Memory B cell (primary cell): ENCODE data around the gene SASH1.

ENCODE experiments used
- ATAC-seq: fragments of 150-1000 bp; cut with Tn5 transposase; 2 replicates; pipeline ENCODE4 v1.10.0; 2021; ENCODE audit warnings: low read depth, mild to moderate bottlenecking, moderate library complexity
- DNase-seq, 2 donors: peaks; one replicate each; pipeline ENCODE4 v3.0.0; 2022; ENCODE audit warnings: low spot score in 2 of 2
- H3K27ac Mint-ChIP-seq: one replicate; pipeline ENCODE4 v1.8.0; 2022; ENCODE audit warnings: mild to moderate bottlenecking, moderate library complexity, mixed read lengths
- H3K27me3 Mint-ChIP-seq: one replicate; pipeline ENCODE4 v1.8.0; 2022; ENCODE audit warnings: mixed read lengths
- H3K36me3 Mint-ChIP-seq: one replicate; pipeline ENCODE4 v1.8.0; 2022; ENCODE audit warnings: mild to moderate bottlenecking, mixed read lengths
- H3K4me1 Mint-ChIP-seq: one replicate; pipeline ENCODE4 v1.8.0; 2022; ENCODE audit warnings: mixed read lengths
- H3K4me3 Mint-ChIP-seq: one replicate; pipeline ENCODE4 v1.8.0; 2022; ENCODE audit warnings: mild to moderate bottlenecking, moderate library complexity, mixed read lengths
- H3K9me3 Mint-ChIP-seq: one replicate; pipeline ENCODE4 v1.8.0; 2022; ENCODE audit warnings: mixed read lengths

SASH1 gene

GRCh38 chr6:148465011-148465335 is 122.3 kb downstream of the SASH1 start:
- Mint-ChIP-seq H3K27me3 (peaks cover 6% of the 10 kb centered on the region), H3K27ac (no peak overlapping the region), H3K4me3 (no peak overlapping the region), H3K9me3 (no peaks in the 10 kb centered on the region), H3K4me1 (peaks cover 8% of the 10 kb centered on the region), H3K36me3 (no peaks in the 10 kb centered on the region)
- no peak for DNase-seq
- no peak for ATAC-seq

GRCh38 chr6:148465670-148466069 is 123.0 kb downstream of the SASH1 start:
- Mint-ChIP-seq H3K27me3 (peaks cover 6% of the 10 kb centered on the region), H3K36me3 (no peaks in the 10 kb centered on the region), H3K27ac (no peak overlapping the region), H3K4me1 (peaks cover 8% of the 10 kb centered on the region), H3K9me3 (no peaks in the 10 kb centered on the region), H3K4me3 (no peak overlapping the region)
- DNase-seq (no peak), ATAC-seq (no peak)

- DNase-seq (no peak), ATAC-seq (no peak)
- no peaks in the 10 kb centered on the region for H3K9me3 Mint-ChIP-seq
- H3K27ac Mint-ChIP-seq = no peak overlapping the region
- H3K4me1 Mint-ChIP-seq = peaks cover 8% of the 10 kb centered on the region
- no peak overlapping the region for H3K4me3 Mint-ChIP-seq
- peaks cover 6% of the 10 kb centered on the region for H3K27me3 Mint-ChIP-seq
- H3K36me3 Mint-ChIP-seq = no peaks in the 10 kb centered on the region
Observed at GRCh38 chr6:148466158-148466557, 123.5 kb downstream of the SASH1 start.

GRCh38 chr6:148467926-148468325 is 125.3 kb downstream of the SASH1 start:
- DNase-seq (no peak), ATAC-seq (no peak)
- H3K4me3 Mint-ChIP-seq = no peak overlapping the region
- no peaks in the 10 kb centered on the region for H3K9me3 Mint-ChIP-seq
- H3K36me3 Mint-ChIP-seq = no peaks in the 10 kb centered on the region
- no peak overlapping the region for H3K27ac Mint-ChIP-seq
- H3K4me1 Mint-ChIP-seq = peaks cover 8% of the 10 kb centered on the region
- peaks cover 6% of the 10 kb centered on the region for H3K27me3 Mint-ChIP-seq

GRCh38 chr6:148470156-148470555 is 127.5 kb downstream of the SASH1 start:
- H3K27ac Mint-ChIP-seq = no peak overlapping the region
- DNase-seq (no peak), ATAC-seq (no peak)
- peaks cover 10% of the 10 kb centered on the region for H3K27me3 Mint-ChIP-seq
- no peaks in the 10 kb centered on the region for H3K36me3 Mint-ChIP-seq
- H3K4me1 Mint-ChIP-seq = peaks cover 3% of the 10 kb centered on the region
- no peak overlapping the region for H3K4me3 Mint-ChIP-seq
- no peaks in the 10 kb centered on the region for H3K9me3 Mint-ChIP-seq

GRCh38 chr6:148470606-148471465 is 128.2 kb downstream of the SASH1 start:
- DNase-seq (no peak), ATAC-seq (no peak)
- Mint-ChIP-seq H3K36me3 (no peaks in the 10 kb centered on the region), H3K4me1 (peaks cover under 1% of the 10 kb centered on the region), H3K27ac (no peak overlapping the region), H3K27me3 (peaks cover 10% of the 10 kb centered on the region), H3K9me3 (no peaks in the 10 kb centered on the region), H3K4me3 (no peak overlapping the region)

GRCh38 chr6:148471624-148472159 is 129.1 kb downstream of the SASH1 start:
- no peaks in the 10 kb centered on the region for H3K9me3 Mint-ChIP-seq
- H3K27me3 Mint-ChIP-seq = peaks cover 8% of the 10 kb centered on the region
- H3K27ac Mint-ChIP-seq = no peak overlapping the region
- H3K36me3 Mint-ChIP-seq = no peaks in the 10 kb centered on the region
- ATAC-seq = no peak
- DNase-seq = no peak
- H3K4me1 Mint-ChIP-seq = no peaks in the 10 kb centered on the region
- no peak overlapping the region for H3K4me3 Mint-ChIP-seq

GRCh38 chr6:148472171-148473105 is 129.8 kb downstream of the SASH1 start:
- no peak overlapping the region for H3K4me3 Mint-ChIP-seq
- no peaks in the 10 kb centered on the region for H3K4me1 Mint-ChIP-seq
- peaks cover 8% of the 10 kb centered on the region for H3K27me3 Mint-ChIP-seq
- no peak overlapping the region for H3K27ac Mint-ChIP-seq
- DNase-seq = no peak
- no peaks in the 10 kb centered on the region for H3K9me3 Mint-ChIP-seq
- no peak for ATAC-seq
- no peaks in the 10 kb centered on the region for H3K36me3 Mint-ChIP-seq

- Mint-ChIP-seq H3K36me3 (no peaks in the 10 kb centered on the region), H3K27me3 (no peaks in the 10 kb centered on the region), H3K4me1 (no peaks in the 10 kb centered on the region), H3K27ac (no peak overlapping the region), H3K9me3 (no peaks in the 10 kb centered on the region), H3K4me3 (no peak overlapping the region)
- ATAC-seq (no peak), DNase-seq (no peak)
Observed at GRCh38 chr6:148479497-148479896, 136.9 kb downstream of the SASH1 start.

- peaks cover 1% of the 10 kb centered on the region for H3K27me3 Mint-ChIP-seq
- DNase-seq = no peak
- no peak for ATAC-seq
- H3K4me1 Mint-ChIP-seq = no peaks in the 10 kb centered on the region
- H3K9me3 Mint-ChIP-seq = peaks cover 4% of the 10 kb centered on the region
- H3K27ac Mint-ChIP-seq = no peak overlapping the region
- no peak overlapping the region for H3K4me3 Mint-ChIP-seq
- H3K36me3 Mint-ChIP-seq = no peaks in the 10 kb centered on the region
Observed at GRCh38 chr6:148487461-148487860, 144.8 kb downstream of the SASH1 start.

GRCh38 chr6:148491638-148492251 is 149.1 kb downstream of the SASH1 start:
- no peak overlapping the region for H3K27ac Mint-ChIP-seq
- H3K27me3 Mint-ChIP-seq = peaks cover 1% of the 10 kb centered on the region
- H3K9me3 Mint-ChIP-seq = peaks cover 4% of the 10 kb centered on the region
- ATAC-seq = no peak
- DNase-seq = no peak
- H3K36me3 Mint-ChIP-seq = no peaks in the 10 kb centered on the region
- H3K4me3 Mint-ChIP-seq = no peak overlapping the region
- no peaks in the 10 kb centered on the region for H3K4me1 Mint-ChIP-seq

GRCh38 chr6:148492654-148493290 is 150.1 kb downstream of the SASH1 start:
- no peak overlapping the region for H3K27ac Mint-ChIP-seq
- H3K4me3 Mint-ChIP-seq = no peak overlapping the region
- peaks cover 4% of the 10 kb centered on the region for H3K9me3 Mint-ChIP-seq
- peaks cover 1% of the 10 kb centered on the region for H3K27me3 Mint-ChIP-seq
- DNase-seq (no peak), ATAC-seq (no peak)
- H3K36me3 Mint-ChIP-seq = no peaks in the 10 kb centered on the region
- no peaks in the 10 kb centered on the region for H3K4me1 Mint-ChIP-seq

- no peak overlapping the region for H3K4me3 Mint-ChIP-seq
- H3K4me1 Mint-ChIP-seq = no peaks in the 10 kb centered on the region
- H3K27ac Mint-ChIP-seq = no peak overlapping the region
- DNase-seq = no peak
- peaks cover 4% of the 10 kb centered on the region for H3K9me3 Mint-ChIP-seq
- no peak for ATAC-seq
- no peaks in the 10 kb centered on the region for H3K36me3 Mint-ChIP-seq
- H3K27me3 Mint-ChIP-seq = peaks cover 1% of the 10 kb centered on the region
Observed at GRCh38 chr6:148493424-148493823, 150.8 kb downstream of the SASH1 start.
